ENCODE measurements around the gene OR4B1.

DNA sequence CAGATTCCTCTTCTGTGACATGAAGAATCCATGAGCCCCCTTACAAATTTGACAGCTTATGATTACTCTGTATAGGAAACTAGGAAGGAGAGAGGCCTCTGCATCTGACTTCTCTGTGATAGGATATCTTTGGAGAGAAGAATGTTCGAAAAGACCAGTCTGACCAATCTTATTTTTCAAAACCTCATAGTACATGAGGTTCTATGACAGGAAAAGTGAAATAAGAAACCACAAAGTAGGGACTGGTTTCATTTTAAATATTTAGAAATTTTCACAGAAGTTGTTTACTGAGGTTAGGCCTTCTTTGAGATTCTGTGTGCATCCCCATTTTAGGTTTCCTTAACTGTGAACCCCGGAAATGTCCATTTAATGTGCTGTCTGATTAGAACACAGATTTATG, 45.0 kb downstream of the OR4B1 start:
- TF ChIP-seq, protein P1, sequence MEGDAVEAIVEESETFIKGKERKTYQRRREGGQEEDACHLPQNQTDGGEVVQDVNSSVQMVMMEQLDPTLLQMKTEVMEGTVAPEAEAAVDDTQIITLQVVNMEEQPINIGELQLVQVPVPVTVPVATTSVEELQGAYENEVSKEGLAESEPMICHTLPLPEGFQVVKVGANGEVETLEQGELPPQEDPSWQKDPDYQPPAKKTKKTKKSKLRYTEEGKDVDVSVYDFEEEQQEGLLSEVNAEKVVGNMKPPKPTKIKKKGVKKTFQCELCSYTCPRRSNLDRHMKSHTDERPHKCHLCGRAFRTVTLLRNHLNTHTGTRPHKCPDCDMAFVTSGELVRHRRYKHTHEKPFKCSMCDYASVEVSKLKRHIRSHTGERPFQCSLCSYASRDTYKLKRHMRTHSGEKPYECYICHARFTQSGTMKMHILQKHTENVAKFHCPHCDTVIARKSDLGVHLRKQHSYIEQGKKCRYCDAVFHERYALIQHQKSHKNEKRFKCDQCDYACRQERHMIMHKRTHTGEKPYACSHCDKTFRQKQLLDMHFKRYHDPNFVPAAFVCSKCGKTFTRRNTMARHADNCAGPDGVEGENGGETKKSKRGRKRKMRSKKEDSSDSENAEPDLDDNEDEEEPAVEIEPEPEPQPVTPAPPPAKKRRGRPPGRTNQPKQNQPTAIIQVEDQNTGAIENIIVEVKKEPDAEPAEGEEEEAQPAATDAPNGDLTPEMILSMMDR (IDR thresholded peaks at IDR 0.05): no peak
- no peak for TF ChIP-seq EZH2 (IDR thresholded peaks at IDR 0.05; ENCODE audit: borderline replicate concordance, insufficient read depth, low read depth, low read length, poor library complexity, severe bottlenecking)

Measured in B cell (primary cell).